Ecto neural progenitor cell (in vitro differentiated cells): ENCODE results near the gene SERPINA1.
"Not testable (repeated sequence)": the region's sequence is repeated elsewhere in the genome, so short reads cannot be mapped to it uniquely, and the experiment has no call there.

Experiments used
- DNase-seq: peaks from one replicate; pipeline ENCODE4 v3.0.0-alpha.2; 2018; ENCODE audit warnings: low spot score

SERPINA1 gene

GRCh38 chr14:94346065-94346786, 42.2 kb downstream of the SERPINA1 start:
- DNase-seq = not testable (repeated sequence)

DNA sequence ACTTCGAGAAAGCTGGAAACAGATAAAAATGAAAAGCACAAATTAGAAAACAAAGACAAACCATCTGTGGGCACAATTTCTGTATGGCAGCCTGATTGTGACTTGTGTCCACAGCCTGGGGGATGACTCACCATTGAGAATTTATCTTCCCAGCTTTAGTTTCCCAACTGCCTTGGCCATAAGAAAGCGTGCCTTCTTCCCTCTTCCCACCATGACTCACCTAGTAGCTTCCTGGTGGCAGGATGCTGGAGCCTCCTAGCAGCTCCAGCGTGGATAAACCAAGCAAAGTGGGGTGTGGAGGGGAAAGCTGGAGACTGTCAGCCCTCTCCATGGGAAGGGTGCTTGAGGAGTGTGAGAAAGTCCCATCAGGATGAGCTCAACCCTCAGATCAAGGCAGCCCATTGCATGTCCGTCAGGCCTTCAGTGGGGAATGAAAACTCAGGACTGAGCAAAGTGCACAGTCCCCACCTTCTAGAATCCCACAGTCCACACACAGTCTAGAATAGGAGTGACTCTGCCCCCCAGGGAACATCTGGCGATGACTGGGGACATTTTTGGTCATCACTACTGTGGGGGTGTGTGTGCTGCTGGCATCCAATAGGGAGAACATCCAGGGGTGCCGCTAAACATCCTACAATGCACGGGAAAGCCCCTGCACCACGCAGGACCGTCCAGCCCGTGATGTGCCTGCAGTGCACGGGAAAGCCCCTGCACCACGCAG, 42.9 kb downstream of the SERPINA1 start:
- no peak for DNase-seq

- no peak for DNase-seq
Measured at GRCh38 chr14:94344389-94344788, 44.0 kb downstream of the SERPINA1 start.

- no peak for DNase-seq
Measured at GRCh38 chr14:94343238-94344005, 45.0 kb downstream of the SERPINA1 start.

GRCh38 chr14:94342334-94342934, 46.0 kb downstream of the SERPINA1 start:
- no peak for DNase-seq

GRCh38 chr14:94341656-94342333, 46.6 kb downstream of the SERPINA1 start:
- DNase-seq = no peak

- no peak for DNase-seq
Measured at GRCh38 chr14:94340533-94340932, 47.9 kb downstream of the SERPINA1 start.

- no peak for DNase-seq
Measured at GRCh38 chr14:94338023-94338422, 50.4 kb downstream of the SERPINA1 start.

GRCh38 chr14:94337274-94337673, 51.1 kb downstream of the SERPINA1 start:
- DNase-seq = no peak

DNA sequence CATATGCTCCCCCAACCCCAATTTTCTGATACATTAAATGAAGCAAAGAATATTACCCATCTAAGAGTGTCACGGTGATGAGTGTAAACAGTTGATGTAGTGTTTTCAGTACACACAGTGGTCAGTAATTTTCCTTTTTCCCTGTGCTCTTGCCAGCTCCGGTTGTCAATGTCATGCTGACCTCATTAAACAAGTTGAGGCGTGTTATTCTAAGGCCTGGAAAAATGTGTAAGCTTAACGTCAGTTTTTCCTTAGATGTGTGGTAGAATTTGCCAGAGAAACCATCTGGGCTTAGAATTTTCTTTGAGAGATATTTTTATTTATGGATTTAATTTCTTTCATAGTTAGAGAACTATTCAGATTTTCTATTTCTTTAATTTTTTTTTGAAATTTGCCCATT, 53.5 kb downstream of the SERPINA1 start:
- DNase-seq = no peak

DNA sequence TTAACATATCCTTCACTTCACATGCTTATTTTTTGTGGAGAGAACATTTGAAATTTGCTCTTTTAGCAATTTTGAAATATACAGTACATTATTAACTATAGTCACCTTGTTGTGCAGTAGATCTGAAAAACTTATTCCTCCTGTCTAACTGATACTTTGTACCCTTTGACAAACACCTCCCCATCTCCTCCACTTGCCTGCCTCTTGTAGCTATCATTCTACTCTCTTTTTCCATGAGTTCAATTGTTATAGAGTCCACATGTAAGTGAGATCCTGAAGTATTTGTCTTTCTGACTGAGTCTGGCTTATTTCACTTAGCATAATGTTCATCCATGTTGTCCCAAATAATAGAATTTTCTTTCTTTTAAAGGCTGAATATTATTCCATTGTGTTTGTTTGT, 55.8 kb downstream of the SERPINA1 start:
- DNase-seq = no peak

DNA sequence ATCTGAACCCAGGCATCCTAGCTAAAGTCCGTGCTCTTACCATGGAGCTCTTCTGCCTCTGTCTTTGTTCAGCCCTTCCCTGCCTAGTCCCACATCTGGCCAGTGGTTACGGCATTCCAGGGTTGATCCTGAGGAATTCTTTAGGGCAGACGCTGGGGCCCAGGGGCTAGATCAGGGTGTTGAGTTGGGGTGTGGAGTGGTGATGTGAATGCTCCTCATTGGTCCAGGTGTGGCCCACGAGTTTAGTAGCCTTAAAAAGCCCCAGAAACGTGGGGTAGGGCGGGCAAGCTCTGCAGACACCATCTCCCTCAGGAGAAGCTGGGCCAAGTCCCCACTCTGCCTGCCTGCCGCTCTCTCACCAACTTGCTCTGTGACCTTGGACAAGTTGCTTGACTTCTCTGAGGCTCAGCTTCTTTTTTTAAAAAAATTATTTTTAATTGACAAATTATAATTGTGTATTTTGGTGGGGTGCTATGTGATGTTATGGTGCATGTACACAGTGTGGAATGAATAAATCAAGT, 56.3 kb downstream of the SERPINA1 start:
- no peak for DNase-seq

GRCh38 chr14:94331462-94331861, 56.9 kb downstream of the SERPINA1 start:
- DNase-seq = no peak

DNA sequence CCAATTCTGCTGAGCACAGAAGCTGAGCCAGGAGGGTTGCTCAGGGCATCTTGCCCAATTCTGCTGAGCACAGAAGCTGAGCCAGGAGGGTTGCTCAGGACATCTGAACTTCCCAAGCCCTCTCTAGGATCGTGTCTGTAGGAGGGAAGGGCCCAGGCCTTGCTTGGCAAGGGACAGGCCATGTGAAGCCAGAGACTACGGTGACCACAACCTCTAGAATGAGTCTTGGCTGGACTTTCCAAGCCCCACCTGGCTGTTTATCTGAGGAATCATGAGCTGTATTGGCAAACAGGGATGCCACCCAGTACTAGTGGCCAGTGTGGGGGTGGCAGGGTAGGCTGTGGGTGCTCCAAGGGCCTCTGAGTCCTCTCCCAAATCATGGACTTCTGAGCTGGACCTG, 57.5 kb downstream of the SERPINA1 start:
- no peak for DNase-seq

DNA sequence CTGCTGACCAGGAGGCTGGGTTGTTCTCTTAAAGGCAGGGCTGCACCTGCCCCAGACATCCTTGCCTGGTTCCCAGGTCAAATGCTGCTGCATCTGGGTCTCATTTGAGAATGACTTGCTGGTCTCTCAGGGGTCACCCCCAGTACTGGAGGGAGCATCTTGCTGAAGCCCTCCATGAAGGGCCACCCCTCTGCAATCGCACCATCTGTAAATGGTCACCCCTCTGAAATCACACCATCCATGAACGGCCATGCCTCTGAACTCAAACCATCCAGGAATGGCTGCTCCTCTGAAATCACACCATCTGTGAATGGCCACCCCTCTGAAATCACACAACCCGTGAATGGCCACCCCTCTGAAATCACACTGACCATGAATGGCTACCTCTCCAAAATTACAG, 58.0 kb downstream of the SERPINA1 start:
- DNase-seq = no peak

GRCh38 chr14:94329857-94330256, 58.5 kb downstream of the SERPINA1 start:
- DNase-seq = no peak

GRCh38 chr14:94328196-94328595, 60.2 kb downstream of the SERPINA1 start:
- DNase-seq = no peak
